MM.1S (cell line): ENCODE data around the gene TDRD3.

Experiments
- CTCF ChIP-seq: fragments of 300-600 bp; sonication (generic); IDR thresholded peaks from 2 replicates; pipeline ENCODE4 v1.5.1; 2016; ENCODE audit warnings: antibody characterized with exemption, low read length, mixed read lengths
- EZH2 ChIP-seq: fragments of 300-600 bp; sonication (generic); optimal IDR thresholded peaks from 2 replicates; pipeline ENCODE3; 2017; ENCODE audit warnings: low read depth, mild to moderate bottlenecking, antibody characterized with exemption, low read length, mixed read lengths
- EZH2phosphoT487 ChIP-seq: fragments of 300-600 bp; sonication (generic); IDR thresholded peaks from 2 replicates; pipeline ENCODE4 v1.6.1; 2018; ENCODE audit warnings: antibody characterized with exemption, low read length

- TF ChIP-seq CTCF, result no peak
- no peak for TF ChIP-seq EZH2phosphoT487
- TF ChIP-seq EZH2, result no peak
These were observed 38.6 kb upstream of the TDRD3 start for GRCh38 chr13:60358453-60358852.
